ENCODE measurements around the gene ADK. TPM values are rescaled to one million over a fixed set of nuclear protein-coding genes. Genes with fewer than 3 reads are reported as not detected.

The ADK gene
- total RNA-seq, 1 experiment from 2014 or later: 26.8 TPM

DNA sequence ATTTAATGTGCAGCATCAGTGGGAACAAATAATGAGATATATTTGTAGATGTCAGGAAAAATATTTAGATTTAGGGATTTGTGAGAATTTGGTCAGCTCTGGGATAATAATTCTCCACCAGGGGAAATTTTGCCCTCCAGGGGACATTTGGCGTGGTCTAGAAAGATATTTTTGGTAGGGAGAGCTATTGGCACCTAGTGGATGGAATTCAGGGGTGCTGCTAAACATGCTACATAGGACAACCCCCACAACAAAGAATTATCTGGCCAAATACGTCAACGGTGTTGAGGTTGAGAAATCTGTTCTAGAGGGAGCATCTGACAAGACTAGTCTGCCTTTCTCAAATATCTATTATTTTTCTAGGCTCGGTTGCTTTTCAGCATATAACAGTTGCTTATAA, 2.1 kb downstream of the ADK start:
- TF ChIP-seq CTCF (conservative IDR thresholded peaks at IDR 0.05): peak; percentile 56
- no peak overlapping the region for H4K8ac ChIP-seq (replicated peaks; ENCODE audit: insufficient read length, low read depth, low read length)
- 0 out of 2 replicates have a peak, but pooled peaks cover 2% of the 10 kb centered on the region for H3K4me1 ChIP-seq (ENCODE audit: insufficient read depth, low read length)
- peaks cover 13% of the 10 kb centered on the region; the same call in 1 of the 2 replicates for H3K79me2 ChIP-seq (ENCODE audit: insufficient read depth, low read length)
- no peak overlapping the region for H2AK5ac ChIP-seq (ENCODE audit: insufficient read length, low read length)
- peaks cover 15 to 17% of the 10 kb centered on the region in 2 experiments for H3K4me1 Mint-ChIP-seq
- H2BK12ac ChIP-seq (ENCODE audit: insufficient read length, low read depth, low read length): no peak overlapping the region
- H2BK120ac ChIP-seq (ENCODE audit: low read depth, low read length, poor library complexity, severe bottlenecking): no peak overlapping the region
- no peak overlapping the region for H3K56ac ChIP-seq (ENCODE audit: insufficient read length, low read depth, low read length)
- no peaks in the 10 kb centered on the region for H3K27me3 ChIP-seq (ENCODE audit: insufficient read depth, low read length)
- no peak overlapping the region for H2BK20ac ChIP-seq (ENCODE audit: low read depth, low read length, poor library complexity, severe bottlenecking)
- no peak overlapping the region for H2BK15ac ChIP-seq (ENCODE audit: low read depth, low read length)
- no peaks in the 10 kb centered on the region for H3K23me2 ChIP-seq (ENCODE audit: insufficient read length, low read depth, low read length, poor library complexity, severe bottlenecking)
- H3K4me2 ChIP-seq (ENCODE audit: insufficient read depth, insufficient read length, low read length): peak overlapping the region; percentile 27
- H3K9me3 ChIP-seq (ENCODE audit: control insufficient read depth, low read depth, low read length): no peaks in the 10 kb centered on the region
- H3K9ac ChIP-seq (ENCODE audit: extremely low read depth, insufficient read length, low read length): no peak overlapping the region
- no peak overlapping the region for H3T11ph ChIP-seq (ENCODE audit: low read length)
- H3K9me3 Mint-ChIP-seq: no peaks in the 10 kb centered on the region
- no peak overlapping the region for H3K18ac ChIP-seq (ENCODE audit: insufficient read length, low read depth, low read length)
- peak overlapping the region; percentile 14 to 65 for H3K4me3 Mint-ChIP-seq
- no peaks in the 10 kb centered on the region for H3K27me3 Mint-ChIP-seq (ENCODE audit: low read depth)
- WGBS (ENCODE audit: extremely low coverage, insufficient read length, low lambda C conversion rate): no CpG with 5 or more reads among the region's 4 CpGs
- no peaks in the 10 kb centered on the region for H4K20me1 ChIP-seq (ENCODE audit: control insufficient read depth, insufficient read depth, insufficient read length)
- H4K5ac ChIP-seq (ENCODE audit: insufficient read length, low read depth, low read length): no peak overlapping the region
- peaks cover 8% of the 10 kb centered on the region for H3K79me1 ChIP-seq (ENCODE audit: insufficient read depth, low read depth, low read length, poor library complexity, severe bottlenecking)
- no peak overlapping the region for H3K27ac ChIP-seq (ENCODE audit: insufficient read length, low read depth, low read length)
- no peak overlapping the region for H3K14ac ChIP-seq (ENCODE audit: insufficient read depth, low read length)
- H2AFZ ChIP-seq (ENCODE audit: low read length): no peak overlapping the region
- DNase-seq: no peak
- H4K91ac ChIP-seq (ENCODE audit: insufficient read length, low read depth, low read length): no peak overlapping the region
- H2BK5ac ChIP-seq (ENCODE audit: insufficient read length, low read length): no peak overlapping the region
- H3K4ac ChIP-seq (ENCODE audit: low read depth, low read length): no peak overlapping the region
- H3K36me3 Mint-ChIP-seq (ENCODE audit: insufficient read depth in 1 of 3, low read depth in 3 of 3): peaks cover 0 to 3% (median under 1%) of the 10 kb centered on the region in 3 experiments; a peak in 4 of 7 replicates
- no peak overlapping the region for H3K23ac ChIP-seq (ENCODE audit: insufficient read length, low read depth, low read length)
- peak overlapping the region in 1 of 3 experiments; percentile 56; a peak in 2 of 7 replicates for H3K27ac Mint-ChIP-seq
